Activated T-helper 17 cell treated with anti-CD3 and anti-CD28 coated beads, Interleukin-2, amount 50 U/mL, for 72 hours (primary cell): ENCODE measurements around the gene FAM47E. TPM values are rescaled to one million over a fixed set of nuclear protein-coding genes. Genes with fewer than 3 reads are reported as not detected.
A peak's percentile ranks its signal among the peaks of the same experiment; 100 is the strongest.

ENCODE experiments used
- ATAC-seq: fragments of 150-1000 bp; cut with Tn5 transposase; replicated peaks from 2 replicates; pipeline ENCODE4 v1.10.0; 2021; ENCODE audit warnings: mild to moderate bottlenecking, moderate library complexity
- H3K27ac Mint-ChIP-seq: one replicate; pipeline ENCODE4 v1.8.0; 2022; ENCODE audit warnings: mixed read lengths
- H3K27me3 Mint-ChIP-seq: one replicate; pipeline ENCODE4 v1.8.0; 2022; ENCODE audit warnings: mixed read lengths
- H3K36me3 Mint-ChIP-seq: one replicate; pipeline ENCODE4 v1.8.0; 2022; ENCODE audit warnings: low read depth, mild to moderate bottlenecking, mixed read lengths
- H3K4me1 Mint-ChIP-seq: one replicate; pipeline ENCODE4 v1.8.0; 2022; ENCODE audit warnings: mixed read lengths
- H3K4me3 Mint-ChIP-seq: one replicate; pipeline ENCODE4 v1.8.0; 2022; ENCODE audit warnings: mild to moderate bottlenecking, mixed read lengths
- H3K9me3 Mint-ChIP-seq: one replicate; pipeline ENCODE4 v1.8.0; 2022; ENCODE audit warnings: mixed read lengths
- total RNA-seq, 2 donors: library from RNA; stranded (reverse); gene quantifications; one replicate each; pipeline ENCODE4 v1.2.3, GENCODE V29; 2022

FAM47E gene
- not detected for total RNA-seq

GRCh38 chr4:76251441-76252270, at the start of gene FAM47E:
Gene FAM47E, plus strand, starts transcription at chr4:76251721. Its CDS starts 26 bp downstream, at chr4:76251747.
- peaks cover 4% of the 10 kb centered on the region for H3K4me1 Mint-ChIP-seq
- no peak within 1 kb of the TSS for H3K27ac Mint-ChIP-seq
- H3K9me3 Mint-ChIP-seq = no peaks in the 10 kb centered on the region
- peak within 1 kb of the TSS; percentile 69 for H3K4me3 Mint-ChIP-seq
- H3K36me3 Mint-ChIP-seq = no peaks in the 10 kb centered on the region
- peak; percentile 78 for ATAC-seq
- H3K27me3 Mint-ChIP-seq = peaks cover 72% of the 10 kb centered on the region

GRCh38 chr4:76203541-76203940, 48.0 kb upstream of the FAM47E start:
- no peaks in the 10 kb centered on the region for H3K9me3 Mint-ChIP-seq
- no peaks in the 10 kb centered on the region for H3K27me3 Mint-ChIP-seq
- no peak for ATAC-seq
- H3K4me3 Mint-ChIP-seq = no peak overlapping the region
- peaks cover 15% of the 10 kb centered on the region for H3K4me1 Mint-ChIP-seq
- no peaks in the 10 kb centered on the region for H3K36me3 Mint-ChIP-seq
- H3K27ac Mint-ChIP-seq = no peak overlapping the region

- Mint-ChIP-seq H3K9me3 (no peaks in the 10 kb centered on the region), H3K4me1 (peaks cover 15% of the 10 kb centered on the region), H3K27me3 (no peaks in the 10 kb centered on the region), H3K36me3 (no peaks in the 10 kb centered on the region), H3K27ac (no peak overlapping the region), H3K4me3 (no peak overlapping the region)
- no peak for ATAC-seq
Measured at GRCh38 chr4:76204936-76205335, 46.6 kb upstream of the FAM47E start.

- Mint-ChIP-seq H3K9me3 (no peaks in the 10 kb centered on the region), H3K27me3 (no peaks in the 10 kb centered on the region), H3K36me3 (no peaks in the 10 kb centered on the region), H3K4me3 (no peak overlapping the region), H3K4me1 (peaks cover 15% of the 10 kb centered on the region), H3K27ac (no peak overlapping the region)
- no peak for ATAC-seq
Measured at GRCh38 chr4:76205476-76205875, 46.0 kb upstream of the FAM47E start.

GRCh38 chr4:76206222-76206942, 45.1 kb upstream of the FAM47E start:
- no peaks in the 10 kb centered on the region for H3K36me3 Mint-ChIP-seq
- H3K9me3 Mint-ChIP-seq = no peaks in the 10 kb centered on the region
- no peaks in the 10 kb centered on the region for H3K27me3 Mint-ChIP-seq
- no peak overlapping the region for H3K4me3 Mint-ChIP-seq
- no peak overlapping the region for H3K27ac Mint-ChIP-seq
- ATAC-seq = no peak
- H3K4me1 Mint-ChIP-seq = peaks cover 10% of the 10 kb centered on the region

GRCh38 chr4:76207549-76207948, 44.0 kb upstream of the FAM47E start:
- Mint-ChIP-seq H3K27me3 (no peaks in the 10 kb centered on the region), H3K27ac (no peak overlapping the region), H3K9me3 (no peaks in the 10 kb centered on the region), H3K36me3 (no peaks in the 10 kb centered on the region), H3K4me3 (no peak overlapping the region), H3K4me1 (peaks cover 10% of the 10 kb centered on the region)
- no peak for ATAC-seq

GRCh38 chr4:76208005-76208765, 43.3 kb upstream of the FAM47E start:
- H3K27ac Mint-ChIP-seq = peak overlapping the region; percentile 65
- no peak for ATAC-seq
- peaks cover 15% of the 10 kb centered on the region for H3K4me1 Mint-ChIP-seq
- H3K9me3 Mint-ChIP-seq = no peaks in the 10 kb centered on the region
- H3K27me3 Mint-ChIP-seq = no peaks in the 10 kb centered on the region
- H3K4me3 Mint-ChIP-seq = peak overlapping the region; percentile 30
- no peaks in the 10 kb centered on the region for H3K36me3 Mint-ChIP-seq

GRCh38 chr4:76209881-76210280, 41.6 kb upstream of the FAM47E start:
- Mint-ChIP-seq H3K4me3 (no peak overlapping the region), H3K36me3 (no peaks in the 10 kb centered on the region), H3K27me3 (no peaks in the 10 kb centered on the region), H3K4me1 (peaks cover 25% of the 10 kb centered on the region), H3K27ac (no peak overlapping the region), H3K9me3 (no peaks in the 10 kb centered on the region)
- ATAC-seq = no peak

GRCh38 chr4:76210452-76210851, 41.1 kb upstream of the FAM47E start:
- H3K27ac Mint-ChIP-seq = no peak overlapping the region
- H3K9me3 Mint-ChIP-seq = no peaks in the 10 kb centered on the region
- no peaks in the 10 kb centered on the region for H3K27me3 Mint-ChIP-seq
- H3K4me1 Mint-ChIP-seq = peaks cover 25% of the 10 kb centered on the region
- no peaks in the 10 kb centered on the region for H3K36me3 Mint-ChIP-seq
- no peak overlapping the region for H3K4me3 Mint-ChIP-seq
- no peak for ATAC-seq

GRCh38 chr4:76211769-76212708, 39.5 kb upstream of the FAM47E start:
- no peaks in the 10 kb centered on the region for H3K36me3 Mint-ChIP-seq
- no peaks in the 10 kb centered on the region for H3K9me3 Mint-ChIP-seq
- H3K27ac Mint-ChIP-seq = no peak overlapping the region
- peak overlapping the region; percentile 87 for H3K4me3 Mint-ChIP-seq
- H3K4me1 Mint-ChIP-seq = peaks cover 25% of the 10 kb centered on the region
- H3K27me3 Mint-ChIP-seq = no peaks in the 10 kb centered on the region
- ATAC-seq = no peak

- peak overlapping the region; percentile 87 for H3K4me3 Mint-ChIP-seq
- H3K36me3 Mint-ChIP-seq = no peaks in the 10 kb centered on the region
- peak overlapping the region; percentile 54 for H3K27ac Mint-ChIP-seq
- no peaks in the 10 kb centered on the region for H3K9me3 Mint-ChIP-seq
- H3K27me3 Mint-ChIP-seq = no peaks in the 10 kb centered on the region
- peak; percentile 47 for ATAC-seq
- H3K4me1 Mint-ChIP-seq = peaks cover 25% of the 10 kb centered on the region
Measured at GRCh38 chr4:76212851-76213414, 38.6 kb upstream of the FAM47E start.

GRCh38 chr4:76213415-76214176, 37.9 kb upstream of the FAM47E start, which contains the start of gene SCARB2:
Gene SCARB2, minus strand, starts transcription at chr4:76213824. Its CDS starts 281 bp downstream, at chr4:76213543.
- Mint-ChIP-seq H3K27me3 (no peaks in the 10 kb centered on the region), H3K36me3 (no peaks in the 10 kb centered on the region), H3K4me1 (peaks cover 18% of the 10 kb centered on the region), H3K27ac (peak within 1 kb of the TSS; percentile 78), H3K9me3 (no peaks in the 10 kb centered on the region), H3K4me3 (peak within 1 kb of the TSS; percentile 87)
- peak; percentile 76 for ATAC-seq

- Mint-ChIP-seq H3K4me1 (peaks cover 15% of the 10 kb centered on the region), H3K4me3 (peak overlapping the region; percentile 87), H3K9me3 (no peaks in the 10 kb centered on the region), H3K36me3 (no peaks in the 10 kb centered on the region), H3K27ac (peak overlapping the region; percentile 78), H3K27me3 (no peaks in the 10 kb centered on the region)
- ATAC-seq = peak; percentile 2
Measured at GRCh38 chr4:76214177-76214675, 37.3 kb upstream of the FAM47E start.
